CD4-positive, alpha-beta T cell treated with Interleukin-17A for 1 hour (primary cell): ENCODE results near the gene BACE1.
"Not testable (repeated sequence)": the region's sequence is repeated elsewhere in the genome, so short reads cannot be mapped to it uniquely, and the experiment has no call there.

Source experiments
- DNase-seq: peaks from one replicate; pipeline ENCODE4 v3.0.0-alpha.2; 2020

BACE1 gene

DNA sequence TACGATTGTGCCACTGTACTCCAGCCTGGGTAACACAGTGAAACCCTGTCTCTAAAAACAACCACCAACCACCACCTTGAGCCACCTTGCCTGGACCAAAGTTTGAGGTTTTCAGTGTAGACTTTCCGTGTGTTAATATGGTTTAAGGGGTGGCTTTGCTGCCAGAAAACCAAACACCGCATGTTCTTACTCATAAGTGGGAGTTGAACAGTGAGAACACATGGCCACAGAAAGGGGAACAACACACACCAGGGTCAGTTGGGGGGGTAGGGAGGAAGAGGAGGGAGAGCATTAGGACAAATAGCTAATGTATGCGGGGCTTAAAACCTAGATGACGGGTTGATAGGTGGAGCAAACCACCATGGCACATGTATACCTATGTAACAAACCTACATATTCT, 43.9 kb downstream of the BACE1 start:
- not testable (repeated sequence) for DNase-seq

GRCh38 chr11:117271208-117271607, 44.8 kb downstream of the BACE1 start:
- DNase-seq, result no peak

DNA sequence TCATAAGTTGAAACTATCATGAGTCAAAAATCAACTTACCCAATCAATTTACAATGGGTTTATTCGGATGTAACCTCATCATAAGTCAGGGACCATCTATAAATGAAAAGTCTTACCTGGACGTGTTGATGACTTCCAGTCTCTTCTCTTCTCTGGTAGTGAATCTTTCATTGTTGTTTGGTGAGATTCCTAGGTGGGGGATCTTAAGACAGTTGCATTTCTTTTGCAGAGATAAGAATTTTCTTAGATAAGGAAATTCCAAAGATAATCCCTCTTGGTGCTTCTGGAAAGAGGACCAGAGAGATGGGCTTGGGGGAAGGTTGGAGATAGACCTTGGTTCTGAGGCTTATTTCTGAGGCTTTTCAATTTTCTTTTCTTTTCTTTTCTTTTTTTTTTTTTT, 46.2 kb downstream of the BACE1 start:
- no peak for DNase-seq

DNA sequence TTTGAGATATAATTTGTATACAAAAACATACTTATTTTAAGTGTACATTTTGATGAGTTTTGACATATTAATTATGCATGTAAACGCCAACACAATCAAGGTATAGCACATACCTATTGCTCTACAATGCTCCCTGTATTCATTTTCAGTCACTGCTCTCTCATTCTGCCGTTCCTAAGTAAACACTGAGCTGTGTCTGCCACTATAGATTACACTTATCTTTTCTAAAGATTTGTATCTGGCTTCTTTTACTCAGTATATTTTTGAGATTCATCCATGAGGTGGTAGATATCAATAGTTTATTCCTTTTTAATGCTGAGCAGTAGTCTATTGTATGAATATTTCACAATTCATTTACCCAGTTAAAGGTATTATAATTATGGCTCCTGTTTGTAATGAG, 50.3 kb downstream of the BACE1 start:
- DNase-seq, result no peak

DNA sequence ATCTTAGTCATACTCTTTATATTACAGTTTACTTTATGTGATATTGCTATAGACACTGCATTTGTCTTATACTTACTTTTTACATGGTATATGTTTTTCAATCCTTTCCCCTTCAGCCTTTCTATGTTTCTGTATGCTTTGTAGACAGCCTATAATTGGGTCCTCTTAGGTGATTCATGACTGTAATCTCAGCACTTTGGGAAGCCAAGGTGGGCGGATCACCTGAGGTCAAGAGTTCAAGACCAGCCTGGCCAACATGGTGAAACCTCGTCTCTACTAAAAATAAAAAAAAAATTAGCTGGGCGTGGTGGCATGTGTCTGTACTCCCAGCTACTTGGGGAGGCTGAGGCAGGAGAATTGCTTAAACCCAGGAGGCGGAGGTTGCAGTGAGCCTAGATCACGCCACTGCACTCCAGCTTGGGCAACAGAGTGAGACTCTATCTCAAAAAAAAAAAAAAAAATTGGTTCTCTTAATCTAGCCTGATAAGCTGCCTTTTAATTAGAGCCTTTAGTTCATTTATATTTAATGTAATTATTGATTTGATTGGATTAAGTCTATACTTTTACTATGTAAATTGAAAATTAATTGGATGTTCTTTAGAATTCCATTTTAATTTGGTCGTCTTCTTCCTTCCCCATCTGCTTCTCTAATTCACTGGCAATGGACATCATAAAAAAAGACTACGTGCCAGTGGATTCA, 51.3 kb downstream of the BACE1 start:
- DNase-seq, result not testable (repeated sequence)

- no peak for DNase-seq
Observed at GRCh38 chr11:117259417-117259816, 56.6 kb downstream of the BACE1 start.

DNA sequence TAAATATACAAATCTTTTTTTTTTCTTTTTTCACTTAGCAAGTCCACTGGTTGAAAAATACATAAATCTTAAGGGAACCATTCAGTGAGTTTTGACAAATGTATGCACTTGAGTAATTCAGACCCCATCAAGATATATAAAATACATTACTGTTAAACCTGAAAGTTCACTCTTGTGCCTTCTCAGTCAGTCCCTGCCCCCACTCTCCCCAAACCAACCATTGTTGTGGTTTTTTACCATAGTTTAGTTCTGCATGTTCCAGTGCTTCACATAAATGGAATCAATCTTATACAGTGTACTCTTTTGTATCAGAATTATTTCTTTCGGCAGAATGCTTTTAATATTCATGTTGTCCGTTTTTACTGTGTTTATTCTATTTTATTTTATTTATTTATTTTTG, 57.5 kb downstream of the BACE1 start:
- no peak for DNase-seq

GRCh38 chr11:117256573-117256972, 59.5 kb downstream of the BACE1 start:
- no peak for DNase-seq

GRCh38 chr11:117255966-117256365, 60.1 kb downstream of the BACE1 start:
- DNase-seq, result no peak

GRCh38 chr11:117251506-117251905, 64.5 kb downstream of the BACE1 start:
- no peak for DNase-seq

- DNase-seq, result no peak
Observed at GRCh38 chr11:117249571-117249970, 66.5 kb downstream of the BACE1 start.

- no peak for DNase-seq
Observed at GRCh38 chr11:117248341-117248740, 67.7 kb downstream of the BACE1 start.

DNA sequence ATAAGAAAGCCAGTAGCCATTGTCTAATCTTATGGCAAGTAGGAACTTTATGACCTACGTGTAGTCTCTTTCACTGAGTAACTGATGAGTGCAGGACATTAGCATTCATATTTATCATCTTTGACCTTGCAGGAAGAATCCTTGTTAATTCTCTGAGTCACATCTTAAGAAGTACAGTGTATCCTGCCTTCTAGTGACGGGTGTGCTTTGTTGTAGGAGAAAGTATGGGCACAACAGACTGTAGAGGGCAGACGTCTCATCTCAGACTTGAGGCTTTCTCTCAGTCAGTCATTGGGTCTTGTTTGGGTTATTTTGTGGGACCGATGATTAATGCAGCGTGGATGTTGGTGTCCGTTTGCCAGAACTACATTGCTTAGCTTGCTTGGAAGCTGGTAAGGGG, 76.8 kb downstream of the BACE1 start:
- no peak for DNase-seq

GRCh38 chr11:117238221-117238620, 77.8 kb downstream of the BACE1 start:
- no peak for DNase-seq
